Effector CD4-positive, alpha-beta T cell (primary cell): Measurements from ENCODE around the gene HOXB13.

Experiments
- DNase-seq: peaks from one replicate; pipeline ENCODE4 v3.0.0-alpha.2; 2020

Gene HOXB13

DNA sequence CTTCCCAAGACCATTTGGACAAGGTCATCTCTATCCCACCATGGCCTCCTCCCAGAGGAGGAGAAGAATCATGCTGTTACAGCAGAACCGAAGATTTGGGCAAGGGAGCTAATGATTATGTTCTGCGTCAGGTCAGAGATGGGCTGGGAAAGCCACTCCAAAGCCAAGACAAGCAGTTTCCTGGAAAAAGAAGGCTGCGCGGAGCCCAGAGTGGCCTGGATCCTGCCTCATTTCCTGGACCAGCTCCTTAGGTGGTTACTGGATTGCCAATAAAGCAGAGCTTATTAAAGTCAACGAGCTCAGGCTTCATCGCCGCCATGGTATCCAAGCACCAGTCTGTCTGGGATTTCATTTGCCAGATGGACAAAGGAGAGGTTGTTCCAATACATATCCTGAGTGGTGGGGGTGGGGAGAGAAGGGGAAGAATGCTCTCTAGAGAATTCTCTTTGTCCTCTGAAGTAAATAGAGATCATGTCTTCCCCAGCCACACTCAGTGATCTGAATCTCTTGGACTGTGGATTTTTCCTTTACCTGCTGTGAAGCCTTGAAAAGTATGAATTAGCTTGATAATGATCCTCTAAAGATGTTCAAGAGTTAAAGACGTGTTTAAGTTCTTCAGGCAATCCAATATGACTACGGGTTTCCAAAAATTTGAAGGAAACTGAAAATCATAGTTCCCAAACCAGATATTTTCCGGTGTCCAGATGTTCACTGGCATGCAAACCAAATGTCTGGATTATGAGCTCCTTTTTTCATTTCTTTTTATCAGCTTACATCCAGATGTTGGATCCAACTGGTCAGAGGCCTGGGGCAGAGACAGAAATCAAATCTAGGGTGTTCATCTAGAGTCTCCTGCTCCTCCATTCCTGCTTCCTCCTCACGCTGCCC is 23.9 kb downstream of the HOXB13 start:
- no peak for DNase-seq

DNA sequence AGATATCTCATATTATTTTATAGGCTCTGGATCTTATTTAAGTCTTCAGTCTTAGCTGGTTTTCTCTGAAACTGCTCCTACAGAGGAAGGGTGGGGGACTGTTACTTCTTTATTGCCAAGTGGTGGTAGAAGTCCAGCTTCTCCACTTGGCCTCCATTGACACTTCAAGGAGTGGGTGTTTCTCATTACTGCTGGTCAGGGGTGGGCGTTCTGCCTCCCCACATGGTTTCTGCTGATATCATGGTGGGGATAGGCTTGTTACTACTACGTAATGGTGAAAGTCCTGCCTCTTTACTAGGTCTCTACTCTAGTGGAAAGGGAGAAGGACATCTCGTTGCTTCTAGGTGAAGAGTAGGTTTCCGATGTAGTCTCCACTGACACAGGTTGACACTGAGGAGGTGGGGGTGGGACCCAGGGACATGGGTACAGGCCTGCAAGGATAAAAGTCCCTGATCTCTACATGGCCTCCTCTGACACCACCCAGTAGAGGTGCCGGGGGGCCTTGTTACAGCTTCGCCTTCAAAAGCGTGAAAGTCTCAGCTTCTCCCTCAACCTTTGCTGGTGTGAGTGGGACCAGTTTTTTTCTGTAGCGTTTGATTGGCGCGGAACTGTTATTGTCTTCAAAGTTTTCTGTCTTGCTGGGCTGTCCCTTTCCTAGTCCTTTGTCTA is 26.6 kb downstream of the HOXB13 start:
- no peak for DNase-seq

DNA sequence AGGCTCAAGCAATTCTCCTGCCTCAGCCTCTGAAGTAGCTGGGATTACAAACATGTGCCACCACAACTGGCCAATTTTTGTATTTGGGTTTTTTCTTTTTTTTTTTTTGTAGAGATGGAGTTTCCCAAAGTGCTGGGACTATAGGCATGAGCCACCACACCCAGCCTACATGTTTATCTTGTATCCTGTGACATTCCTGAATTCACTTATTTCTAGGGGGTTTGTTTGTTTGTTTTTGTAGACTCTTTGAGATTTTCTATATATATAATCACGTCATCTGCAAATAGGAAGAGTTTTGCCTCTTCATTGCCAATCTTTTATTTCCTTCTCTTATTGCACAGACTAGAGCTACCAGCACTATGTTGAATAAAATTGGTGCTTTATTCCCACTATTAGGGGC is 35.4 kb downstream of the HOXB13 start:
- no peak for DNase-seq

DNA sequence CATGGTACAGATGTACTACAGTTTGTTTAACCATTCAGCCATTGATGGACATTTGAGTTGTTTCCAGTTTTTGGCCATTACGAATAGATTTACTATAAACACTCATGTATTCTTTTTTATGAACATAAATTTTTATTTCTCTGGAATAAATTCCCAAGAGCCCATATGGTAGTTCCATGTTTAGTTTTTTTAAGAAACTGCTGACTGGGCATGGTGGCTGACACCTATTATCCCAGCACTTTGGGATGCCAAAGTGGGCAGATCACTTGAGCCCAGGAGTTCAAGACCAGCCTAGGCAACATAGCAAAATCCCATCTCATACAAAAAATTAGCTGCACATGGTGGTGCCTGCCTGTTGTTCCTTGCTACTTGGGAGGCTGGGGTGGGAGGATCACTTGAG is 36.5 kb downstream of the HOXB13 start:
- no peak for DNase-seq

DNA sequence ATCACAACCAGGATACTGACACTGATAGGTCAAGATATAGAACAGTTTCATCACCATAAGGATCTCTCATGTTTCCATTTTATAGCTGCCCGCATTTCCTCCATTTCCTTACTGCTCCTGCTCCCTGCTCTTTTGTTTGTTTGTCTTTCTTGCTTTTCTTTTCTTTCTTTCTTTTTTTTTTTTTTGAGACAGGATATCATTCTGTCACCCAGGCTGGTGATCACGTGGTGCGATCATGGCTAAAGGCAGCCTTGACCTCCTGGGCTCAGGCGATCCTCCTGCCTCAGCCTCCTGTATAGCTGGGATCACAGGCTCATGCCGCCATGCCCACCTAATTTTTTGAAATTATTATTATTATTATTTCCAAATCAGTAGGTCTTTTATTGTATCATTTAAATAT is 37.9 kb downstream of the HOXB13 start:
- DNase-seq, result no peak

DNA sequence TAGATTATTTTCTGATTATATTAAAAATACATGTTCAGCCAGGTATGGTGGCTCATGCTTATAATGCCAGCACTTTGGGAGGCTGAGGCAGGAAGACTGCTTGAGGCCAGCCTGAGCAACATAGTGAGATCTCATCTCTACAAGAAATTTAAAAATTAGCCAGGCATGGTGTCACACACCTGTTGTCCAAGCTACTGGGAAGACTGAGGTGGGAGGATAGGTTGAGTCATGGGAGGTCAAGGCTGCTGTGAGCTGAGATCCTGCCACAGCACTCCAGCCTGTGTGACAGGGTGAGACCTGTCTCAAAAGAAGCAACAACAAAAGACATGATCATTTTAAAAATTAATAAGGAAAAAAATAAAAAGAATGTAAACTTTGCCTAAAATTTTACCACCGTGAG is 46.9 kb downstream of the HOXB13 start:
- DNase-seq, result no peak

DNA sequence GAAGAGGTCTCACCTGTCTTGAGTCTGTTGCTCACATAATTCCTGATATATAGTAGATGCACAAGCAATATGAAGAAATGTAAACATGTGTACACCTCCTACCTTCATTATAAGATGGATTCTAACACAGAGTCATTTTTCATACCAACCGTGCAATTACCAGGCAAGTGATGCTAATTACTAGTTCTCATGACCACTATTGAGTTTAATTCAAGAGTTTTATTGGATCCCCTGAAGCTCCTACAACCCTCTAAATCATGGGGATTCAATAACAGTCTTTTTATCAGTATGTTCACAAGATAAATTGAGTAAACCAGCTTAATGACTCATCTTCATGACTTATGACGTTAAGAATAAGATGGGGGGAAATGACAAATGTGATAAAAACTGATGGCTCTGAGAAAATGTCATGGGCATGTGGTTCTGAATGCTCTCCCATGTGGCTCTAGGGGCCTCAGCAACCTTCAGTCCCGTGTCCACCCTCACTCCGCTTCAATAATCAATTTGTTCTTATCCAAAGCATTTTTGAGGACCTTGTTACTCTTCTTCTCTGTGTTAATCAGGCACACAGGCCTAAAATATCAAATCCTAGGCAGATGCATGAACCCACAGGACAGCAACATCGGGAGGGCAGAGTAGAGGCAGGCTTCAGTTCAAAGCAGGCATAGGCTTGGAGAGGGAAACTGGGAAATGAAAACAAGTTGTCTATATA is 49.0 kb downstream of the HOXB13 start:
- no peak for DNase-seq

DNA sequence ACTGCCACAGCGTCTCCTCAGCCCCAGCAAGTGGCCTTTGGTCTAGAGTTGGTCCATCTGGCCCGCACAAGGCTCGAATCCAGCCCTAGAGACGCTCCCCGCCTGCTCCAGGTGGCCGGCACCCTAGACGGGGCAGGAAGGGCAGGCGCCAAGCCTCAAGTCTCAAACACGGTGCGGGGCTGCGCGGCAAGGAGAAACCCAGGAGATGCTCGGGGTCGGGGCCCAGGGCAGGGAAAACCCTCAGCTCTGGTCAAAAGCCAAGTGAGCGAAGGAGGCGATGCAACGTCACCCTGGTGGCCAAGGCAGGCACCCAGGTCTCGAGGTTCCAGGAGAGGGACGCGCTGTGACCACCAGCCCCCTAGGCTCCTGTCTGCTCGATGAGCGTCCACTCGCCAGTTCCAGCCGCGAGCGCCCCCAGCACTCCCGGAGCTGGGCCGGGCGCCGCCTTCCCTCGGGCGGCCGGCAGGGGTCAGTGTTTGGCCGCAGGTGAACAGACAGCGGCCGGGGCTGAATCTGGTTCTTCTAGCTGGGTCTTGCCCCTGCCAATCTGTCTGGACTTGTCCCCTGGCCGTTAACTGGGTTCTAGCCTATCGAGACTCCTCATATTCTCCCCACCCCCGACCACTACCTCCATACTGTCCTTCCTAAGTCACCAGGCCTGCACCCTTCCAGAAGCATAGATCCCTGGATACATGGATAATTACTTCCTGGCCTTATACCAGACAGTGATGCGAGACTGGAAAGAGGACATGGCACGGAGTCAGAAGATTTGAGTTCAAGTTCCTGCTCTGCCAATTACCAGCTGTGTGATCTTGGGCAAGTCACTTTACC is 50.2 kb downstream of the HOXB13 start:
- peak; percentile 60 for DNase-seq

DNA sequence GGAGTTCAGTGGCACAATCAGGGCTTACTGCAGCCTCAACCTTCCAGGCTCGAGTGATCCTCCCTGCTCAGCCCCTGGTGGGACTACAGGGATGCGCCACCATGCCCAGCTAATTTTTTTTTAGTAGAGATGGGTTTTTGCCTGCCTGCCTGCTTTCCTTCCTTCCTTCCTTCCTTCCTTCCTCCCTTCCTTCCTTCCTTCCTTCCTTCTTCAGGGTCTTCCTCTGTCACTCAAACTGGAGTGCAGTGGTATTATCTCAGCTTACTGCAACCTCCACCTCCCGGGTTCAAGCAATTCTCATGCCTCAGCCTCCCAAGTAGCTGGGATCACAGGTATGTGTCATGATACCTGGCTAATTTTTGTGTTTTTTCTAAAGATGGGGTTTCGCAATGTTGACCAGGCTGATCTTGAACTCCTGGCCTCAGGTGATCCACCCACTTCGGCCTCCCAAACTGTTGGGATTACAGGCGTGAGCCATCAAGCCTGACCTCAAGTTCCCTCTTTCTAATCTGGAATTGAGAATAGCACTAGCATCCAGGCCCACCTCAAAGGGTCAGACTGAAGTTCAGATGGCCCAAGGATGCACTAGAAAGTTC is 51.5 kb downstream of the HOXB13 start:
- DNase-seq, result no peak
